Testis (tissue), 3 donors: Measurements from ENCODE around the gene ANP32B. TPM values are rescaled to one million over a fixed set of nuclear protein-coding genes. Genes with fewer than 3 reads are reported as not detected.

Source experiments
- DNase-seq: peaks from one replicate; pipeline ENCODE4 v3.0.0-alpha.2; 2019
- H3K27ac ChIP-seq, 2 donors: fragments of 200-600 bp; sonication (generic); one replicate each; pipeline ENCODE4 v1.5.1; 2019
- H3K27me3 ChIP-seq: fragments of 200-600 bp; sonication (generic); one replicate; pipeline ENCODE4 v1.5.1; 2019
- H3K36me3 ChIP-seq: fragments of 200-600 bp; sonication (generic); one replicate; pipeline ENCODE4 v1.5.1; 2017; ENCODE audit warnings: low read depth; ENCODE audit errors: missing control alignments
- H3K4me1 ChIP-seq: fragments of 200-600 bp; sonication (generic); one replicate; pipeline ENCODE4 v1.5.1; 2019
- H3K4me3 ChIP-seq, 2 donors: fragments of 200-600 bp; sonication (generic); one replicate each; pipeline ENCODE4 v1.5.1; 2017 to 2019
- H3K9me3 ChIP-seq: fragments of 200-600 bp; sonication (generic); one replicate; pipeline ENCODE4 v1.5.1; 2017
- CTCF ChIP-seq, 3 experiments: fragments of 450-650 bp in 2 of 3; fragments of 200-600 bp in 1 of 3; sonication (generic) in 1 of 3; IDR thresholded peaks; one replicate each; pipeline ENCODE4 v1.5.1; 2016 to 2019; ENCODE audit warnings: antibody characterized with exemption in 3 of 3, mild to moderate bottlenecking in 2 of 3, moderate library complexity in 1 of 3
- POLR2A ChIP-seq: fragments of 450-650 bp; IDR thresholded peaks from one replicate; pipeline ENCODE4 v1.6.1; 2017; ENCODE audit warnings: antibody characterized with exemption, mild to moderate bottlenecking, moderate library complexity
- WGBS, 2 donors: methylation state at CpG; one replicate each; pipeline ENCODE4 v1.1.5; 2018; 5-methylcytosine and 5-hydroxymethylcytosine counted together
- intact Hi-C: fragments of 100-400 bp; cut with DNase I; formaldehyde crosslinking; loops from one replicate; pipeline ENCODE4 v1.15.1; 2023; ENCODE audit warnings: low total_unique reads
- polyA plus RNA-seq: library from polyadenylated mRNA; stranded (reverse); fragments of 350-450 nt; fragmentation: Illumina TruSeq; extraction: RNeasy Lipid Tissue Mini Kit (QIAGEN cat#74804); gene quantifications from one replicate; pipeline ENCODE4 v1.2.3, GENCODE V29; 2014; ENCODE audit warnings: low read depth, low replicate concordance; ENCODE audit not compliant: insufficient read depth
- total RNA-seq, 2 donors: library from RNA; depleted of rRNA; stranded (reverse); fragments of >200 nt; gene quantifications; one replicate each; pipeline ENCODE4 v1.2.3, GENCODE V29; 2016

The ANP32B gene
- total and polyA plus RNA-seq, 3 donors from 2014 or later = 33.8 to 89.6 (median 54.3) TPM

DNA sequence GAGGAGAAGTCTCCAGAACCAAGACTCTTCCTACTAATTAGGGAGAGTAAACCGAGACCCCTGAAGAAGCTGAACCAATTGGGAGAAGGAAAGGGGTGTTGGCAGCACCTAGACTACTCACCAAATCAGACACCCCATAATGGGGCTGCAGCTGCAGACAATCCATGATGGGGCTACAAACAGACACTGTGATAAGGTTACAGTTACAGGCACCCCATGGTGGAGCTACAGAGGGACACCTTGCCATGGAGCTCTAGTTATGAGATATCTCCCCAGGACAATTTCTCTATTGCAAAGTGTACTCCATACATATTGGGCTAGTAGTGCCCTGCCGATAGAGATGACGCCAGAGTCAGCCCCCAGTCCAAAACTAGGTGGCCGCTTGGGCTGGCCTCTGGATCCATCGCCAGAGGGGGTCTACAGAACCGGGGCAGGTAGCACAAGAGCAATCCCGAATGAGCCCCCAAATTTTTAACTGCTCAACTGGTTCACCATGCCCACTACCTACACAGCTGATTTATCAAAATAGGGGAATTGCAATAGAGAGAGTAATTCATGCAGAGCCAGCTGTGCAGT, 71.3 kb downstream of the ANP32B start:
- TF ChIP-seq CTCF (IDR thresholded peaks at IDR 0.05) (no peak), POLR2A (no peak)
- H3K9me3 ChIP-seq = no peaks in the 10 kb centered on the region
- H3K27me3 ChIP-seq = no peaks in the 10 kb centered on the region
- no peak overlapping the region for H3K27ac ChIP-seq
- H3K4me3 ChIP-seq = no peak overlapping the region
- H3K4me1 ChIP-seq = peaks cover 9% of the 10 kb centered on the region
- H3K36me3 ChIP-seq = no peaks in the 10 kb centered on the region
- intact Hi-C loops = no loop called here
- 91 to 97% methylated on average over 7 of the region's 7 CpGs for WGBS, 2 donors
- no peak for DNase-seq

DNA sequence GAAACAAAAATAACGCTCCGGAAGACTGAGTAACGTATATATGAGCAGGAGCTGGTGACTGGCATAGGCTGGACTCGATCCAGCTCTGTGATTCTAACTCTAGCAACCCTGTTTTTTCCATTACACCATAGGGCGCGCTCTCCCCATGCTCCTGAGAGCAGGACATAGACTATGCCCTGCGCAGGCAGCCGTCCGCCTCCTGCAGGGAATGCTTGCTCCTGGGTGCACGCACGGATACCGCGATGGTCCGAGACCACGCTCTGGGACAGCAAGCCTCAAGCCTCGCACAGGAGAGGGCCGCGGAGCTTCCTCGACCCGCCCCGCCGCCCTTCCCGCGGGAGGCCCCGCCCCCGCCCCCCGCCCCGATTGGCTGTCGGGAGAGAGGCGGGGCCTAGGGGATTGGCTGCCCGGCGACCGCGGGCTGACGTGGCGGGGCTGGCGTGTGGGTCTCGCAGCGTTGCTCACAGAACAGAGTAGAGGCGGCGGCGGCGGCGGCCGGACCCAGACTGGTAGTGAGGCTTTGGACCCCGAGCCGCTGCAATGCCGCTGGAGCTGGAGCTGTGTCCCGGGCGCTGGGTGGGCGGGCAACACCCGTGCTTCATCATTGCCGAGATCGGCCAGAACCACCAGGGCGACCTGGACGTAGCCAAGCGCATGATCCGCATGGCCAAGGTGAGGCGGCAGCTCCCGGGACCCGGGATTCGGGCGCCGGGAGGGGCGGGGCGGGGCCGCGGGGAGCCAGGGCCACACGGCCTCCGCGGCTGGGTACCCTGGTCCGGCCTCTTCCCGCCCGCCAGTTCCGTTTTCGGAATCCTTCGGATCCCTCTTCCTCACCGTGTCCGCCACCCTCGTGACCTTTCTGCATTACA, 73.4 kb downstream of the ANP32B start, which contains the start of gene NANS:
NANS (plus strand) TSS at position 464 of the 869 bp plus-strand sequence; CDS start at position 541, 77 bp downstream.
- peak; percentile 97 for DNase-seq
- no peak for TF ChIP-seq CTCF (IDR thresholded peaks at IDR 0.05)
- TF ChIP-seq POLR2A = peak; percentile 98
- H3K4me1 ChIP-seq = peaks cover 9% of the 10 kb centered on the region
- peak within 1 kb of the TSS; percentile 84 to 92 for H3K27ac ChIP-seq
- H3K36me3 ChIP-seq = no peaks in the 10 kb centered on the region
- peak within 1 kb of the TSS; percentile 88 to 89 for H3K4me3 ChIP-seq
- 0 to 1% methylated on average over 23 to 66 of the region's 80 CpGs for WGBS, 2 donors
- intact Hi-C loops = no loop called here
- H3K9me3 ChIP-seq = no peaks in the 10 kb centered on the region
- H3K27me3 ChIP-seq = no peaks in the 10 kb centered on the region

GRCh38 chr9:98057138-98057799, 74.1 kb downstream of the ANP32B start:
- 1 to 2% methylated on average over 14 of the region's 14 CpGs for WGBS, 2 donors
- Histone ChIP-seq H3K9me3 (no peaks in the 10 kb centered on the region), H3K4me3 (peak overlapping the region; percentile 88 to 89), H3K36me3 (no peaks in the 10 kb centered on the region), H3K27ac (peak overlapping the region; percentile 84 to 92), H3K4me1 (peaks cover 9% of the 10 kb centered on the region), H3K27me3 (no peaks in the 10 kb centered on the region)
- TF ChIP-seq CTCF (IDR thresholded peaks at IDR 0.05) (no peak), POLR2A (no peak)
- intact Hi-C loops = no loop called here
- peak; percentile 22 for DNase-seq

DNA sequence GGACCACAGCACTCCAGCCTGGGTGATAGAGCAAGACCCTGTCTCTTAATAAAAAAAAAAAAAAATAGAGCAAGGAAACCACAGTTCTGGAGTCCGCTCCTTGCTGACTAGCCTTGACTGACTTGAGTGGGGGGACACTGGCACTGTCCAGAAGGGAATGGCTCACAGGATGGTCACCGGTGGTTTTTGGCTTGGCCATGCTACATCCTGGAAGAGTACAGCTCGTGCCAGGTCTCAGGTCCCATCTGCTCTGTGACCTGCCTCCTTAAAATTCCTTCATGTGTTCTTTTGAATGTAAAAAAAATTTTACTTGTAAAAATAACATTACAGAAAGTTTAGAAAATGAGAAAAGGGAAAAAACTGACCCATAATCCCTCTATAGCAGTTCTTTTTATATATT, 79.0 kb downstream of the ANP32B start:
- Histone ChIP-seq H3K4me1 (peaks cover 9% of the 10 kb centered on the region), H3K36me3 (no peaks in the 10 kb centered on the region), H3K27ac (no peak overlapping the region), H3K4me3 (no peak overlapping the region), H3K27me3 (no peaks in the 10 kb centered on the region), H3K9me3 (no peaks in the 10 kb centered on the region)
- DNase-seq = no peak
- no peak for TF ChIP-seq POLR2A
- TF ChIP-seq CTCF (IDR thresholded peaks at IDR 0.05) = no peak
- intact Hi-C loops = no loop called here
- WGBS, 2 donors = 63 to 65% methylated on average over 3 of the region's 3 CpGs
